Measurements from ENCODE around the gene ACAP3.
"Not testable (repeated sequence)": the region's sequence is repeated elsewhere in the genome, so short reads cannot be mapped to it uniquely, and the experiment has no call there.

The ACAP3 gene

DNA sequence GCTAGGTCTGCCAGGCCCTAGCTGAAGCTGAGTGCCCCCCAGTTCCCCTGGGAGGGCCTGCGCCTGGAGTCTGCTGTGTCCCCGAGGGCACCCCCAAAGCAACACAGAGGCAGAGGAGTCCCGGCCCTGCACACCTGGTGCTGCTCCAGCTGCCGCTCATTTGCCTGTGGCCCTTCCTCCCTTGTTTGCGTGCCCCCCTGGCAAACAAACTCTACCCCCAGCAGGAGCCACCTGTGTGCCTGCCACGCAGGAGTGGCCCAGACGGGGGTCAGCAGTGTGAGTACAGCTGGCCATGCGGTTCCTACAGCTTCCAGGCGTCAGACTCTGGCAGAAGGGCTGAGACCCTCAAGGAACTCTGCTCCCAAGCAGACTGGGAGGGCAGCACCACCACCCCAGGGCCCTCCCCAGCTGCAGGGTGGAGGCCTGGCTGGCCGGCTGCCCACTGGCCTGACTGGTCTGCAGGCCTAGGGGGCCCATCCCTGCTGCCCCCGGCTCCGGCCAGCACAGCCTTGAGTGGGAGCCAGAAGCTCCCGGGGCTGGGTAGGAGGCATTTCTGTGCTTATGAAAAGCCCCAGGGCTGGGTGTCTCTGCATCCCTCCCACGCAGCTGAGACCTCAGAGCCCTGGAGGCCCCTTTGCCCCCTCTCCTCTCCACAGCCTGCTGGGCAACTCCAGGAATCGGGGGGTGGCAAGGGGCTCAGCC, 22.8 kb upstream of the ACAP3 start:
- no peak for DNase-seq (ENCODE audit: low read depth)

- no peak for DNase-seq (ENCODE audit: low read depth)
Measured at GRCh38 chr1:1329304-1330210, 21.8 kb upstream of the ACAP3 start.

- DNase-seq (ENCODE audit: low read depth), result no peak
Measured at GRCh38 chr1:1328254-1328653, 20.5 kb upstream of the ACAP3 start.

- DNase-seq (ENCODE audit: low read depth), result no peak
Measured at GRCh38 chr1:1327291-1327690, 19.6 kb upstream of the ACAP3 start.

DNA sequence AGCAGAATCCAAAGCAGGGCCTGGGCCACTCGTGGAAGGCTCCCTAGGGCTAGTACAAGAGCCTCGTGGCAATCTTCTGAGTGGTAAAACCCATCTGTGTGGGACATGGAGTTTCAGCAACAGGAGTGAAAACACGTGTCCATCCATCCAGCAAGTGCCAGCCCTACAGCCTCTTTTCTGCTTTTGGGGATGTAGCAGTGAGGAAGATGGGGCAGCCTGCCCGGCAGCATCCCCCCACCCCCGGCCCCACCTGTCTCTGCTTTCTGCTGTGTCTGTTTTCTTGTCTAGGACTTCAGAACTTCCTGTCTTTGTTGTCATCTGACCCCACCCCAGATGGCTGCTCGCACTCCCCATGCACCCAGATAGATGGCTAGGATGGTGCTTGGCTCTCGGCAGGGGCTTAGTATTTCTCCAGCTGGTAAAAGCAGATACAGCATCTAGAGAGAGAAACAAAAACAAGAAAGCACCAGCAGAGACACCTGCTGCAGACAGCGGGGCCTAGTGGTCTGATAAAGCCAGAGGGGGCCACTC, 18.4 kb upstream of the ACAP3 start:
- DNase-seq (ENCODE audit: low read depth), result no peak

- DNase-seq (ENCODE audit: low read depth), result no peak
Measured at GRCh38 chr1:1325288-1326074, 17.8 kb upstream of the ACAP3 start.

DNA sequence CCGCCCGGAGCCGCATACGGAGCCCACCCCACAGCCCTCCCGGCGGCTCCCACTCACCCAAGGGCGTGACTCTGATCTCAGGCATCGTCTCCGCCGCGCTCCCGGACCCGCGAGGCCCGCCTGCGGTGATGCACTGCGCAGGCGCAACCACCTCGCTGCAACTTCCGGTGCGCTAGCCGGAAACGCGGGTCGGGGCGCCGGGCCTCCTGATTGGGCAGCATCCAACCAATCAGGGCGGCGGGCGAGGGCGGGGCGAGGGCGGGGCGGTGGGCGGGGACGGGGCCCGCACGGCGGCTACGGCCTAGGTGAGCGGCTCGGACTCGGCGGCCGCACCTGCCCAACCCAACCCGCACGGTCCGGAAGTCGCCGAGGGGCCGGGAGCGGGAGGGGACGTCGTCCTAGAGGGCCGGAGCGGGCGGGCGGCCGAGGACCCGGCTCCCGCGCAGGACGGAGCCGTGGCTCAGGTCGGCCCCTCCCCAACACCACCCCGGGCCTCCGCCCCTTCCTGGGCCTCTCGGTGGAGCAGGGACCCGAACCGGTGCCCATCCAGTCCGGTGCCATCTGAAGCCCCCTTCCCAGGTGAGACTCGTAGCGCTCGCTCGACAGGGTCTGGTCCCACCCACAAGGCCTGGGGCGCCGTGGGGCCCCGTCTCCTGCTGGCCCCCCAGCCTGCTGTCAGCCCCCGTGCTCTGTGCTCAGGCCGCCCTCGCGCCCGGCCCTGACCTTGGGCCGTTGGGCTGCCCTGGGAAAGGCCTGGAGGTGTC, 17.0 kb upstream of the ACAP3 start, which contains the start of the genes CPTP and INTS11:
TSS of gene CPTP (plus strand) at position 279 of the 764 bp plus-strand sequence. CDS start 2,109 bp downstream, outside the sequence.
TSS of gene INTS11 (minus strand) at position 137 of the 764 bp plus-strand sequence. CDS start at position 85, 52 bp downstream.
- DNase-seq (ENCODE audit: low read depth), result peak; percentile 78

DNA sequence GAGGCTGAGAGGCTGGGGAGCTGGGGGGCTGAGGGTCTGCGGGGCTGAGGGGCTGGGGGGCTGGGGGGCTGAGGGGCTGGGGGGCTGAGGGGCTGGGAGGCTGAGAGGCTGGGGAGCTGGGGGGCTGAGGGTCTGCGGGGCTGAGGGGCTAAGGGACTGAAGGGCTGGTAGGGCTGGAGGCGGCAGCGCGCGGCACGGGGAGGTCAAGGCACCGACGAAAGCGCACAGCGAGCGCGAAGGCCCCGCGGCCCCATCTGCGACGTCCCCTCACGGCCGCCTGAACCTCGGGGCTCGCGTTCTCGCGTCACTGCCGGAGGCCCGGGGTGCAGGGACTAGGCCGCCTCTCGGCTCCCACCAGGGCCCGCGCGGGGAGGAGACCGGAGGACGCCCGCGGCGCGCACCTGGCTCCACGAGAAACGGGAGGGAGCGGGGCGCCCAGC, 16.4 kb upstream of the ACAP3 start:
- DNase-seq (ENCODE audit: low read depth), result no peak

- DNase-seq (ENCODE audit: low read depth), result no peak
Measured at GRCh38 chr1:1322952-1323351, 15.2 kb upstream of the ACAP3 start.

GRCh38 chr1:1322418-1322817, 14.7 kb upstream of the ACAP3 start:
- DNase-seq (ENCODE audit: low read depth), result no peak

GRCh38 chr1:1321477-1321876, 13.7 kb upstream of the ACAP3 start:
- no peak for DNase-seq (ENCODE audit: low read depth)

DNA sequence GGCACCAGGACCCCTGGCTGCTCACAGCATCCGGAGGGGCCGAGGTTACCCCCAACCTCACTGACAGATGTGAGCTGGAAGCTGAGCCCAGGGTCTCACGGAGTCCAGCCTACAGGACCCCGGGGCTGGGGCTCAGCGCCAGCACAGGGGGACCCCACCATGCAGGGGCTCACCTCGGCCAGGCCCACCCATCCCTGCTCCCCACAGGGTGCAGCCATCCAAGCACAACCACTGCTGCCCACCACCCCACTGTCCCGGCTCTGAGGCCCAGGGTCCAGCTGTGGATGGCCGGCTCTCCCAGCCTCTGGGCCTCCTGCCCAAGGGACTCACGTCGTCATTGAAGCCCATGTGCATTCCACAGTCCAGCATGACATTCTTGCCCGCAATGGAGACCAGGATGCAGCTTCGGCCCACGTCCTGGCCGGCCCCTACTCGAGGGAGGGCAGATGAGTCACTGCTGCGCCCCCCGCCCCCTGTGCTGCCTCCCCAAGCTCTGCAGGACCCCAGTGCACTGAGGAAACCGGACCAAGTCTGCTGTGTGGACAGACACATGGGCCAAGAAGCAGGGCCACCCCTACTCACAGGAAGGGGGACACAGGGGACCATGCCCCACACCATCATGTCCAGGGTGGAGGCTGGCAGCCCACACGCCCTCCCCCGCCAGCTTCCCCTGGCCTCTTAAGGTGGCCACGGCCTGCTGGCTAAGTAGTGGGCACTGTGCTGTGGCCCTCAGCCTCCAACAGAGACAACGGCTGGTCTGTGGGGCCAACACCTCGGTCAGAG, 13.1 kb upstream of the ACAP3 start:
- DNase-seq (ENCODE audit: low read depth), result no peak

DNA sequence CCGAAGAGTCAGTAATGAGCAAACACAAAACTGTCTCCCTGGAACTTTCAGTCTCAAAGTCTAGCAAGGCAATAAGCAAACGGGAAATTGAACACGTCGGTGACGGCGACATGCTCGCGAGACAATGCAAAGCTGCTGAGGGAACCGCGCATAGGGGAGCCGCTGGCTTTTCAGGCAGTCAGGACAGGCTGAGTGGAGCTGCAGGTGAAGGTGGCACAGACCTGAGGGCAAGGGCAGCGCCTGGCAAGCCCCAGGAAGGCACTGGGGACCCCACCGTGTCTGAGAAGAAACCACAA, 11.9 kb upstream of the ACAP3 start:
- DNase-seq (ENCODE audit: low read depth), result no peak

DNA sequence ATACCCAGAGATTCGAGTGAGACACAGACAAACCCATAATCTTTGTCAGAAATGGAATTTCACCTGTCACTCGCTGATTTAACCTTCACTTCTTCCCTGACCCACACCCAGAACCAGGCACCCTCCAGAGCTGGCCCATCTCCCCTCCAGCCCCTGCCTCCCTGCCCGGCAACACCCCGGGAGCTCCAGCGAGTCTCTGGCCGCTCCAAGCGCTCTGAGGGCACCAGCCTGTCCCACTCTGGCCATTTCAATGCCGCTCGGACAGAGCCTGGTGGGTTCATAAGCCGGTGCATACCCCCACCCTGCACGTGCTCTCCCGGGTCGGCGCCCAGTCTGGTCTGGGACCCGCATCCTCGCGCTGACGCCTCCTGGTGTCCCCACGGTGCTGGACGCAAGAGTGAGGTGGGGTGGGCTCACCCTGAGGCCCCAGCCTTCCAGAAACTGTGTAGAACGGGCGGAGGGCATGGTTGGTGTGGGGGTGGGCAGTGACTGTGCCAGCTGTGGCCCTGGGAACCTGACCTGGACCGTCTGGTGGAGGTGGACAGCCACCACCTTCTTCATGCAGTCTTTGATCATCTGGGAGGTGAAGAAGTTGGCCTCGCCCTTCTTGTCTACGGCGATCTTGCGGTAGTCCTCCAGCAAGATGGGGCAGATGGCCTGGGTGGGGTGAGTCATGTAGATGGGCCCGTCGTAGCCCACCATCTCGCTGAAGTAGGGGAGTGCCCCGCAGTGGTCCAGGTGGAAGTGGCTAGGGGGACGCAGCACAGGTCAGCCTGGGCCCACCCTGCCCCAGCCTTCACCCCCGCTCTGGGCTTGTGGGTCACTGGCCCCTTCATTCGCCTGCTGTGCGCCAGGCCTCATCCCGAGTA, 11.3 kb upstream of the ACAP3 start:
- no peak for DNase-seq (ENCODE audit: low read depth)

DNA sequence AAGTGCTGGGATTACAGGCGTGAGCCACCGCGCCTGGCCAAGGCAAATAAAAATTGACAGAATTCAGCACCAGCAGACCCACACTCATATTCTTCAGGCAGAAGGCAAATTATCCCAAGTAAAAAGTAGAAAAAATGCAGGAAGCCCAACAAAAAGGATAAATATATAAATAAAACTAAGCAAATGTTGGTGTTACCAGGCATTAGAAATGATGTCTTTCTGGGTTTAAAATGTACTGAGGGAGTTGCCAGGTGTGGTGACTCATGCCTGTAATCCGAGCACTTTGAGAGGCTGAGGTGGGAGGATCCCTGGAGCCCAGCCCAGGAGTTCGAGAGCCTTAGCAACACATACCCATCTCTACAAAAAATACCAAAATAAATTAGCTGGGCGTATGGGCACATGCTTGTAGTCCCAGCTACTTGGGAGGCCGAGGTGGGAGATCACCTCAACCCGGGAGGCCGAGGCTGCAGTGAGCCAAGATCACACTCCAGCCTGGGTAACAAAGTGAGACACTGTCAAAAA, 10.5 kb upstream of the ACAP3 start:
- DNase-seq (ENCODE audit: low read depth), result peak; percentile 93

GRCh38 chr1:1317420-1317819, 9.7 kb upstream of the ACAP3 start:
- no peak for DNase-seq (ENCODE audit: low read depth)

DNA sequence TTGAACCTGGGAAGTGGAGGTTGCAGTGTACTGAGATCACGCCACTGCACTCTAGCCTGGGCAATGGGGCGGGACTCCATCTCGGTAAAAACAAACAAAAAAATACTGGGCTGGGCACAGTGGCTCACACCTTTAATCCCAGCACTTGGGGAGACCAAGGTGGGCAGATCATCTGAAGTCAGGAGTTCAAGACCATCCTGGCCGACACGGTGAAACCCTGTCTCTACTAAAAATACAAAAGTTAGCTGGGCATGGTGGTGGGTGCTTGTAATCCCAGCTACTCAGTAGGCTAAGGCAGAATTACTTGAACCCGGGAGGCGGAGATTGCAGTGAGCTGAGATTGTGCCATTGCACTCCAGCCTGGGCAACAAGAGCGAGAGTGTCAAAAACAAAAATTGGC, 8.5 kb upstream of the ACAP3 start:
- DNase-seq (ENCODE audit: low read depth), result not testable (repeated sequence)

- no peak for DNase-seq (ENCODE audit: low read depth)
Measured at GRCh38 chr1:1315435-1315954, 7.8 kb upstream of the ACAP3 start.

GRCh38 chr1:1314678-1315335, 7.1 kb upstream of the ACAP3 start:
- no peak for DNase-seq (ENCODE audit: low read depth)

All from stromal cell of bone marrow (primary cell).